Right ventricle myocardium superior (tissue), 1 donor: Measurements from ENCODE around the gene CEACAM3. TPM values are rescaled to one million over a fixed set of nuclear protein-coding genes. Genes with fewer than 3 reads are reported as not detected.
"Not testable (repeated sequence)": the region's sequence is repeated elsewhere in the genome, so short reads cannot be mapped to it uniquely, and the experiment has no call there.

ENCODE experiments used
- ATAC-seq: fragments of 200-7000 bp; cut with Tn5 transposase; one replicate; pipeline ENCODE4 v1.9.1; 2020; ENCODE audit warnings: mild to moderate bottlenecking; ENCODE audit not compliant: poor library complexity
- DNase-seq: peaks from one replicate; pipeline ENCODE4 v3.0.0-alpha.2; 2020
- intact Hi-C: fragments of 100-400 bp; cut with DNase I; formaldehyde crosslinking; loops from one replicate; pipeline ENCODE4 v1.11.2; 2022
- total RNA-seq: library from RNA; stranded (reverse); fragmentation: NEBNext Ultra II Directional; extraction: Animal tissue kit (Norgen Biotek cat#: 25700); gene quantifications from one replicate; pipeline ENCODE4 v1.2.1, GENCODE V29; 2021
- donor health status: DM: no; HTN: yes; CAD: no; lungs with severe emphysema.

The CEACAM3 gene
- total RNA-seq, 1 donor from 2014 or later, result not detected

DNA sequence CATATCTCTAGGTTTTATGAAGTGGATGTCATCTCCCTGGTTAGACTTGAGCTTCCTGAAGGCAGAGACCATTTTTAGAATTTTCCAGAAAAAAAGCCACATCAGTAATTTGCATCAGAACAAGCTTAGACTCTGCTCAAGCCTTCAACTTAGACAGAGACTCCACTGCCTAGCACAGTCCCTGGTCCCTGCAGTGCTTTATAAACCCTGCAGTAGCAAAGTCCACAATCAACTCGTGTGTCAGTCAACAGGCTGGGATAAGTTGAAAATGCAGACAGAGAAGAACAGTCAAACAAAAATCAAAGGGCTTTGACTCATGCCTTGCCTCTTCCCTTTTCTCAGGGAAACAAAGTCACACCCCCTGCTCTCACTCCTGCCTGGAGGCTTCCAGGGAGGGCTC, 7.9 kb upstream of the CEACAM3 start:
- DNase-seq, ATAC-seq, intact Hi-C loops: not testable (repeated sequence)

- intact Hi-C loops, ATAC-seq, DNase-seq: not testable (repeated sequence)
These were observed 7.3 kb upstream of the CEACAM3 start for GRCh38 chr19:41789053-41789452.

DNA sequence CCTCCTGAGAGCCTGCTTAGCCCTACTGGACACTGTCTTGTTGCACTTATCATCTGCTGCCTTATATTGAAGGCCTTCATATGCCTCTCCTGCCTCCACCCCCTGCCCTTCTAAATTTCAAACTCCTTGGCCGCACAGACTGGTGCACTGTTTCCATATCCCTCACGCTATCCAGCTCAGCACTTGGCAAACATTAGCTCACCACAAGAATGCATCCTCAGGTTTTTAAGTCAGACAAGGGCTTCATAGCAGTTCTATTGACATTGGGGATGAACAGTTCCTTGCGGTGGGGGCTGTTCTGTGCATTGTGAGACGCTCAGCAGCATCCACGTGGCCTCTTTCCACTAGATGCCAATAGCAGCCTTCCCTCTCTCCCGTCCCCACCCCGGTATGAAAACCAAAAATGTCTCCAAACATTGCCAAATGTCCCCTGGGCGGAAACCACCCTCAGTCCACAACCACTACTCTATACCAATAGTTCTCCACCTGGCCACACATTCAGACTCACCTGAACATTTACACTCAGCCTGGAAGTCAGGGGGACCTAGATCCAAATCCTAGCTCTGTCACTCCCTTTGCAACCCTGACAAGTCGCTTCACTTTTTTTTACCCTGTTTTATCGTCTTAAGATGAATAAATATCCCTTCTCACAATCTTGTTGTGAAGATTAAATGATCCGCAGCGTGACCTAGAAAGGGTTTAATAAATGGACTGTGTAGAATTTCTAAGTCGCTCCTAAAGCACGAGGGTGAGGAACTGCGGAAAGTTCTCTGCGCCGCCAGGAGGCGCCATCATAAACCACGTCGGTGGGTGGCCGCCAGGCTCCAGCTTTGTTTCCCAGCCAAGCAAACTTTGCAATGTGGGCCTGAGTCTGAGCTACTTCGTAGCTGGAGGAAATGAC, 3.6 kb upstream of the CEACAM3 start:
- intact Hi-C loops, result no loop called here
- ATAC-seq (no peak), DNase-seq (peak; percentile 70)

- intact Hi-C loops, result no loop called here
- ATAC-seq, result no peak
- no peak for DNase-seq
These were observed 3.0 kb upstream of the CEACAM3 start for GRCh38 chr19:41793414-41793727.

DNA sequence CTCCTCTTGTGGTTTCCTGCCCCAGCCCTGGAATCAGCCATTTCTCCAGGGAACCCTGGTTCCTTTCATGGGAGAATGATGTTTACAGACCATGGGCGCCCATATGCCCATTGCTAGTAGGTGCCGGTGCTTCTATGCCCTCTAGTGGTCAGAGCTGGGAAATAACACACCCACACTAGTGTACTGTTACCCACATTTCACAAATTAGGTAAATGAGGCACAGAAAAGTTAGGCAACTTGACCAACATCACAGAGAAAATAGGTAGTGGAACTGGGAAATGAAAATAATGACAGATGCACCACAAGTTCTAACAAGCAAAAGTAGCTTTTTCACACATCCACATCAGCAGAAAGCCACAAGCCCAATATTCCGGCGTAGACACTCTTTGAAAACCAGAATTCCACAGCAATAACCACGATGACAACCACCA, 1.3 kb upstream of the CEACAM3 start:
- ATAC-seq, result peak; percentile 79
- intact Hi-C loops, result no loop called here
- DNase-seq, result no peak

- ATAC-seq, result no peak
- intact Hi-C loops, result no loop called here
These were observed 514 bp downstream of the CEACAM3 start for GRCh38 chr19:41796901-41797300.

DNA sequence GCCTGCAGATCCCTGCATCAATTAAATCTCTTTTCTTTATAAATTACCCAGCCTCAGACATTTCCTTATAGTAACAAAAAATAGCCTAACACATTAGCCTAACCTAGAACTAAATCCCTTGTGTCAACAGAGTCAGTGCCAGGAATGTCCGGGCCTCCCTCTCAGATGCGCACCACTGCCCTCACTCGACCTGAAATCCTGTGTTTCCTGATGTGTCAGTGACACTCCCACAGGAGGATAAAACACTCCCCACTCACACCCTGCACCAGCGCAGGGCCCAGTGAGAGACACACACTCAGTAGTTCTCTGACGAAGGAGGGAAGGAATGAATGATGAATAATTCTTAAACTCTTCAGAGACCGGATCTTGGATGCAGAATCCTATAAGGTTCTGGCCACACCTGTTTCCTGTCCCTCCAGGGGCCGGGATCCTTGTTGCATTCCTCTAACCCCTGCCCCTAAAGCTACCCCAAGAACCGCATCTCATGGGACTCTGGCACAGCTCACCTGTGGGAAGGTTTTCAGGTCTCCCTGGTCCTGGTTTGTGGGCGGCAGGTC, 3.1 kb downstream of the CEACAM3 start:
- DNase-seq, result no peak
- ATAC-seq, result no peak
- intact Hi-C loops, result no loop called here

More at GRCh38 chr19:41796901-41797300, 514 bp downstream of the CEACAM3 start:
- no peak for DNase-seq

DNA sequence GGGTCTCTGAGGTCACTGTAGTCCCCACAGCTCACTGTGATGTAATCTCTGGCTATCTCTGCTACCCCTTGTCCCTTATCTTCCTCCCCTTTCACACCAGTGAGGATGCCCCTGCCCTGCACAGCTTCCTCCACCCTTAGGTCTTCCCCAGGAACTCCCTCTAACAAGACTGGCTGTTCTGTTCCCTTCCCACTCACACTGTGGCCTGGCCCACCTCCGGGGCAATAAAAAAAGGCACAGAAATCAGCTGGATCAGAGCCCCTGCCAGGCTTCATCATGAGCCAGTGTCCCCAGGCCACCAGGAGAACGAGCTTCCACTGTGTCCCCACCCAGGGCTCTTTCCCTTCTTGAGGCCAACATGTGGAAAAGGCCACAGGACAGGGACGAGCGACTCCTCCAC, 4.6 kb downstream of the CEACAM3 start:
- intact Hi-C loops, result no loop called here
- ATAC-seq, result no peak

GRCh38 chr19:41801792-41802211, 5.4 kb downstream of the CEACAM3 start:
- intact Hi-C loops, result no loop called here
- no peak for DNase-seq
- no peak for ATAC-seq

More for the DNA sequence above, 4.6 kb downstream of the CEACAM3 start:
- DNase-seq, result no peak

DNA sequence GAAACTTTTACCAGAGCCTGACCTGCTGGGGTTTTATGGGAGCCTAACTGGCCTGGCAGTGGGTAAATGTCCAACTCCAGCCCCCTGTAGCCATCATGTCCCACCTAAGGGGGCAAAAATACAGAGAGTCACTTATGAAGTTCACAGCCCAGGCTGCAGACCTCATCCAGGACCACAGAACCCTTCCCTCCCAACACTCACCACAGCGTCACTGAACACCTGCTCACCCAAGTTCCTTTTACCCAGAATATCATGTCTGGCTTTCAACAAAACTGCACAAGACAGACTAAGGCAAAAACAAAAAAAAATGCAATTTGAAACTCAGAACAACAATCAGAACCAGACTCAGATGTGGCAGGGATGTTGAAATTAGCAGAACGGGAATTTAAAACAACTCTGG, 6.4 kb downstream of the CEACAM3 start:
- no peak for ATAC-seq
- no peak for DNase-seq
- intact Hi-C loops, result no loop called here

- no peak for DNase-seq
- no peak for ATAC-seq
- intact Hi-C loops, result no loop called here
These were observed 7.9 kb downstream of the CEACAM3 start for GRCh38 chr19:41804336-41804735.

DNA sequence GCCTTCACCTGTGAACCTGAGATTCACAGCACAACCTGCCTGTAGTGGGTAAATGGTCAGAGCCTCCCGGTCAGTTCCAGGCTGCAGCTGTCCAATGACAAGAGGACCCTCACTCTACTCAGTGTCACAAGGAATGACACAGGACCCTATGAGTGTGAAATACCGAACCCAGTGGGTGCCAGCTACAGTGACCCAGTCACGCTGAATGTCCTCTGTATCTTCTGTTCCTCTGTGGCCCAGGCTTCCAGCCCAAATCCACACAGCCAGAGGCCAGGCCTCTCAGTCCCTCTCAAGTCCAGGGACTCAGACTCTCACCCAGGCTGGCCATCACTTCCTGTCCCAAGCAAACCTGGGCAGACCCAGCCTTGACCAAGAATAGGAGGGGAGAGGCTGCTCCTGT, 10.8 kb downstream of the CEACAM3 start:
- no peak for ATAC-seq
- intact Hi-C loops, result no loop called here
- no peak for DNase-seq

- ATAC-seq (peak; percentile 78), DNase-seq (peak; percentile 65)
- intact Hi-C loops, result no loop called here
These were observed 12.5 kb downstream of the CEACAM3 start for GRCh38 chr19:41808663-41809566.

DNA sequence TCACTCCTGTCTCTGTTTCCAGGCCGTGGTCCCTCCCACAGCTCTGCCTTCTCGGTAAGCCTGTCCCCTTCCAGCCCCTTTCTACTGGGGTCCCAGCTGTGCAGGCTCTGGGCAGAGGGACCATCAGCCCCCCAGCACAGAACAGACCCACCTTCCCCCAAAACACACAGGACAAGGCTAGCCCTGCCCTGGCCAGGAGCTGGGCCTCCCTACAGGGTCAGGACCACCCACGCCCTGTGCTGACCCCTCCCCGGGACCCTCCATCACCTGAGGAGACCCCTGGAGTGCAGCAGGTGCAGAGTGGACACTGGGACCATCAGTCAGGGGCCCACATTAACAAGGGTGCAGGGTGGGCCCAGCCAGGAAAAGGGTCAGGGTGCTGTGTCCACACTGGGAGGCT, 13.9 kb downstream of the CEACAM3 start:
- intact Hi-C loops, result no loop called here
- DNase-seq (no peak), ATAC-seq (no peak)

GRCh38 chr19:41811036-41811435, 14.6 kb downstream of the CEACAM3 start:
- ATAC-seq (peak; percentile 64), DNase-seq (peak; percentile 49)
- intact Hi-C loops, result no loop called here

DNA sequence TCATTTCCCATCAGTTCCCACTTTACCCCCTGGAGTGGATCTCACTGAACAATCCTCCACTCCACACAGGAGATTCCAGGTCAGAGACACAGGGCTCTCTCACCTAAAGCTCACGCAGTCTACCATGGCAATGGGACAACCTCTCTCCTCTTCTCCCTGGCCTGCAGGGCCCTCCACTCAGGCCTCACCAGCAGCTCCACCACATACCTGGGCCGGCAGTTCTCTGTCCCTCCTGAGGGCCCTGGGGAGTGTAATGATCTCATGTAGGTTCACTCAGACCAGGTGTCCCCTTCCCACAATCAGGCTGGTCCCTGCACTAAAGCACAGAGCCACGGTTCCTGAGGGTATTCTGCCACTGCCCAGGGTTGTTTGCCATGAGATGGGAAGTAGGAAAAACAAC, 15.6 kb downstream of the CEACAM3 start:
- intact Hi-C loops, result no loop called here
- no peak for DNase-seq
- no peak for ATAC-seq

- DNase-seq, result no peak
- ATAC-seq, result no peak
- intact Hi-C loops, result no loop called here
These were observed 17.5 kb downstream of the CEACAM3 start for GRCh38 chr19:41813911-41814310.

- DNase-seq (no peak), ATAC-seq (no peak)
These were observed 18.9 kb downstream of the CEACAM3 start for GRCh38 chr19:41815301-41815700.

GRCh38 chr19:41816761-41817160, 20.4 kb downstream of the CEACAM3 start:
- no peak for ATAC-seq
- intact Hi-C loops, result no loop called here
- DNase-seq, result no peak

More at GRCh38 chr19:41815301-41815700, 18.9 kb downstream of the CEACAM3 start:
- intact Hi-C loops, result no loop called here
